Endothelial cell (in vitro differentiated cells): ENCODE measurements around the gene CDKL4. TPM values are rescaled to one million over a fixed set of nuclear protein-coding genes. Genes with fewer than 3 reads are reported as not detected.
"Not testable (repeated sequence)": the region's sequence is repeated elsewhere in the genome, so short reads cannot be mapped to it uniquely, and the experiment has no call there.

ENCODE experiments used
- DNase-seq: peaks from one replicate; pipeline ENCODE4 v3.0.0; 2021; ENCODE audit warnings: low spot score
- H3K27ac Mint-ChIP-seq: one replicate; pipeline ENCODE4 v1.8.0; 2021; ENCODE audit warnings: mixed read lengths, inconsistent platforms; ENCODE audit not compliant: unreplicated experiment
- H3K27me3 Mint-ChIP-seq: one replicate; pipeline ENCODE4 v1.8.0; 2021; ENCODE audit warnings: mild to moderate bottlenecking, moderate library complexity, mixed read lengths, inconsistent platforms; ENCODE audit not compliant: unreplicated experiment
- H3K36me3 Mint-ChIP-seq: one replicate; pipeline ENCODE4 v1.8.0; 2021; ENCODE audit warnings: mild to moderate bottlenecking, low read depth, mixed read lengths, inconsistent platforms; ENCODE audit not compliant: unreplicated experiment
- H3K4me1 Mint-ChIP-seq: one replicate; pipeline ENCODE4 v1.8.0; 2021; ENCODE audit warnings: mild to moderate bottlenecking, mixed read lengths, inconsistent platforms; ENCODE audit not compliant: unreplicated experiment
- H3K4me3 Mint-ChIP-seq: one replicate; pipeline ENCODE4 v1.8.0; 2021; ENCODE audit warnings: mild to moderate bottlenecking, mixed read lengths, inconsistent platforms; ENCODE audit not compliant: unreplicated experiment
- H3K9me3 Mint-ChIP-seq: one replicate; pipeline ENCODE4 v1.8.0; 2021; ENCODE audit warnings: mixed read lengths, inconsistent platforms; ENCODE audit not compliant: unreplicated experiment
- total RNA-seq: library from RNA; stranded (reverse); fragmentation: NEBNext Ultra II Directional; extraction: Animal tissue kit (Norgen Biotek cat#: 25700); gene quantifications from one replicate; pipeline ENCODE4 v1.2.1, GENCODE V29; 2021; ENCODE audit not compliant: unreplicated experiment
- TF ChIP-seq, protein P1 (sequence below): fragments of 200-600 bp; sonication (generic); IDR thresholded peaks from one replicate; pipeline ENCODE4 v1.5.0; 2021; ENCODE audit warnings: antibody characterized with exemption; ENCODE audit not compliant: unreplicated experiment

The CDKL4 gene
- total RNA-seq, 1 donor from 2014 or later = 0.92 TPM

DNA sequence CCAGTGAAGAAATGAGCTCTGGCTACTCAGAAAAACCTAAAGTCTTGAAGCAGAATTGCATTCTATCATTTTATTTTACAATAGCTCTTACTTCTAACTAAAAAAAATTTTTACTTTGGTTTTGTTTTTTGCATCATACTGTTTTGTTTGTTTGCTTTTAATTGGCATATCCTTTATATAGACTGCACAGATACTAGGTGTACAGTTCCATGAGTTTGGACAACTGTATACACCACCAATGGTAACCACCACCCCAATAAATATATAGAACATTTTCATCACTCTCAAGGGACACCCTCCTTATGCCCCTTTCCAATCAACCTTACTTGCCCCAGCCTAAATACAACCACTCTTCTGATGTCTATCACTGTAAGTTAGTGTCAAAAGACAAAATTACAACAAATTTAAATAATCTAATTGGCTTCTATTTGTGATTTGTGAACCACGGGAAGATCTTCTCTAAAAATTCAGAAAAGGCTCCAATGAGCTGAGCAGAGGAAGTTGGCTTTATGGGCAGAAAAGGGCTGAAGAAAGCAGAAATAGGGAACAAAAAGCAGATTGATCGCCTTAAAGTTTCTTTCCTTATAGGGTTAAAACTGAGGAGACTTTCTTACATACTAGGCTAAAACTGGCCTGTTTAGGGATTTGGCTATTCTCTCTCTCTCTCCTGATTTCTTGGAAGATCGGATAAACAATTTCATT, 100.7 kb downstream of the CDKL4 start:
- Mint-ChIP-seq H3K27ac (no peak overlapping the region), H3K4me1 (no peaks in the 10 kb centered on the region), H3K27me3 (no peaks in the 10 kb centered on the region), H3K36me3 (no peaks in the 10 kb centered on the region), H3K4me3 (no peak overlapping the region), H3K9me3 (no peaks in the 10 kb centered on the region)
- no peak for DNase-seq
- TF ChIP-seq, protein P1, sequence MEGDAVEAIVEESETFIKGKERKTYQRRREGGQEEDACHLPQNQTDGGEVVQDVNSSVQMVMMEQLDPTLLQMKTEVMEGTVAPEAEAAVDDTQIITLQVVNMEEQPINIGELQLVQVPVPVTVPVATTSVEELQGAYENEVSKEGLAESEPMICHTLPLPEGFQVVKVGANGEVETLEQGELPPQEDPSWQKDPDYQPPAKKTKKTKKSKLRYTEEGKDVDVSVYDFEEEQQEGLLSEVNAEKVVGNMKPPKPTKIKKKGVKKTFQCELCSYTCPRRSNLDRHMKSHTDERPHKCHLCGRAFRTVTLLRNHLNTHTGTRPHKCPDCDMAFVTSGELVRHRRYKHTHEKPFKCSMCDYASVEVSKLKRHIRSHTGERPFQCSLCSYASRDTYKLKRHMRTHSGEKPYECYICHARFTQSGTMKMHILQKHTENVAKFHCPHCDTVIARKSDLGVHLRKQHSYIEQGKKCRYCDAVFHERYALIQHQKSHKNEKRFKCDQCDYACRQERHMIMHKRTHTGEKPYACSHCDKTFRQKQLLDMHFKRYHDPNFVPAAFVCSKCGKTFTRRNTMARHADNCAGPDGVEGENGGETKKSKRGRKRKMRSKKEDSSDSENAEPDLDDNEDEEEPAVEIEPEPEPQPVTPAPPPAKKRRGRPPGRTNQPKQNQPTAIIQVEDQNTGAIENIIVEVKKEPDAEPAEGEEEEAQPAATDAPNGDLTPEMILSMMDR = no peak

- H3K4me3 Mint-ChIP-seq = no peak overlapping the region
- TF ChIP-seq, protein P1 = no peak
- no peaks in the 10 kb centered on the region for H3K4me1 Mint-ChIP-seq
- DNase-seq = no peak
- H3K9me3 Mint-ChIP-seq = no peaks in the 10 kb centered on the region
- H3K36me3 Mint-ChIP-seq = no peaks in the 10 kb centered on the region
- H3K27ac Mint-ChIP-seq = no peak overlapping the region
- no peaks in the 10 kb centered on the region for H3K27me3 Mint-ChIP-seq
Observed at GRCh38 chr2:39141334-39142271, 102.2 kb downstream of the CDKL4 start.

- not testable (repeated sequence) for H3K36me3 Mint-ChIP-seq, H3K27ac Mint-ChIP-seq, DNase-seq, H3K4me1 Mint-ChIP-seq, H3K4me3 Mint-ChIP-seq, H3K9me3 Mint-ChIP-seq, H3K27me3 Mint-ChIP-seq
Observed at GRCh38 chr2:39140948-39141333, 102.8 kb downstream of the CDKL4 start.

DNA sequence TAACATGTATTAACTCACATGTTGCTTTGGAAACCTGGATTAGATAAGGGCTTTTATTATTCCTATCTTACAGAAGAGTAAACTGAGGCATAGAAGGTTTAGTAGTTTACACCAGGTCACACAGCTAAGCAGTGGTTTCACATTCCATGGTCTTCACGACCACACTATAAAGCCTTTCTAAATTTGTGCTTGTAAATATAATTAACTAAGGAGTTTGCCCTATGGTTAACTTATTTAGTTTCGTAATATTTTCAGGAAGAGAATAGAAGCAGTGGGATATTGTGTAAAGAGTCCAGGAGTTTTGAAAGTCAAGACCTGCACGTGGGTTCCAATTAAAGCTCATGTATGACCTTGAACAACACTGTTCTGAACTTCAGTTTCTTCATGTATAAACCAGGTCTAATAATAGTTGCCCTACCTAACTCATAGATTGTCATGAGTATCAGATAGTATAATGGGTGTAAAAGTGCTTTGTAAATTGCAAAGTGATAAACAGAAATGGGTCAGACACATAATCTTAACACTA, 103.4 kb downstream of the CDKL4 start:
- no peak for DNase-seq
- Mint-ChIP-seq H3K27ac (no peak overlapping the region), H3K36me3 (no peaks in the 10 kb centered on the region), H3K9me3 (no peaks in the 10 kb centered on the region), H3K4me1 (no peaks in the 10 kb centered on the region), H3K4me3 (no peak overlapping the region), H3K27me3 (no peaks in the 10 kb centered on the region)
- TF ChIP-seq, protein P1 = no peak

- no peak for DNase-seq
- H3K27ac Mint-ChIP-seq = no peak overlapping the region
- no peaks in the 10 kb centered on the region for H3K27me3 Mint-ChIP-seq
- no peak overlapping the region for H3K4me3 Mint-ChIP-seq
- H3K9me3 Mint-ChIP-seq = no peaks in the 10 kb centered on the region
- H3K4me1 Mint-ChIP-seq = no peaks in the 10 kb centered on the region
- TF ChIP-seq, protein P1 = no peak
- no peaks in the 10 kb centered on the region for H3K36me3 Mint-ChIP-seq
Observed at GRCh38 chr2:39139511-39140237, 104.1 kb downstream of the CDKL4 start.
